HEK293T (cell line): ENCODE results near the gene IFIT3.

Experiments used
- CTCF ChIA-PET: fragments of 350-600 bp; formaldehyde crosslinking; extraction: SDS; loops from one replicate; lab custom pipeline; 2021; ENCODE audit warnings: antibody characterized with exemption, inconsistent platforms; lab: Yijun Ruan, JAX
- POLR2A ChIA-PET: fragments of 350-600 bp; formaldehyde crosslinking; extraction: SDS; loops from one replicate; lab custom pipeline; 2020; ENCODE audit warnings: antibody characterized with exemption, inconsistent platforms; lab: Yijun Ruan, JAX
- DNase-seq: peaks from one replicate; pipeline ENCODE4 v3.0.0; 2012; ENCODE audit warnings: mixed read lengths; ENCODE audit errors: extremely low spot score
- ARNT ChIP-seq: fragments of 450-650 bp; IDR thresholded peaks from 2 replicates; pipeline ENCODE4 v1.6.1; 2017; ENCODE audit warnings: mild to moderate bottlenecking
- BHLHE40 ChIP-seq: fragments of 450-650 bp; IDR thresholded peaks from 2 replicates; pipeline ENCODE4 v1.6.1; 2016; ENCODE audit warnings: mild to moderate bottlenecking, moderate library complexity, borderline replicate concordance
- CTBP1 ChIP-seq: fragments of 450-650 bp; IDR thresholded peaks from 2 replicates; pipeline ENCODE4 v1.6.1; 2016; ENCODE audit warnings: borderline replicate concordance
- ELF4 ChIP-seq: fragments of 450-650 bp; IDR thresholded peaks from 2 replicates; pipeline ENCODE4 v1.6.1; 2017; ENCODE audit warnings: antibody characterized with exemption
- FOXA1 ChIP-seq: fragments of 450-650 bp; IDR thresholded peaks from 2 replicates; pipeline ENCODE4 v1.6.1; 2016; ENCODE audit warnings: mild to moderate bottlenecking
- FOXK2 ChIP-seq: fragments of 450-650 bp; IDR thresholded peaks from 2 replicates; pipeline ENCODE4 v1.6.1; 2016; ENCODE audit warnings: mild to moderate bottlenecking
- FOXM1 ChIP-seq: fragments of 450-650 bp; IDR thresholded peaks from 2 replicates; pipeline ENCODE4 v1.6.1; 2017; ENCODE audit warnings: mild to moderate bottlenecking, borderline replicate concordance
- HDGF ChIP-seq: fragments of 450-650 bp; IDR thresholded peaks from 2 replicates; pipeline ENCODE4 v1.6.1; 2017; ENCODE audit warnings: antibody characterized with exemption, borderline replicate concordance
- L3MBTL2 ChIP-seq: fragments of 450-650 bp; conservative IDR thresholded peaks from 2 replicates; pipeline ENCODE4 v1.6.1; 2016; ENCODE audit warnings: mild to moderate bottlenecking
- LEF1 ChIP-seq: fragments of 450-650 bp; IDR thresholded peaks from 2 replicates; pipeline ENCODE4 v1.6.1; 2017; ENCODE audit warnings: mild to moderate bottlenecking, borderline replicate concordance
- NFRKB ChIP-seq: fragments of 450-650 bp; IDR thresholded peaks from 2 replicates; pipeline ENCODE4 v1.6.1; 2016; ENCODE audit warnings: mild to moderate bottlenecking, moderate library complexity
- SP1 ChIP-seq: fragments of 450-650 bp; IDR thresholded peaks from 2 replicates; pipeline ENCODE4 v1.6.1; 2017
- SUZ12 ChIP-seq: fragments of 450-650 bp; IDR thresholded peaks from 2 replicates; pipeline ENCODE4 v1.6.1; 2016; ENCODE audit warnings: mild to moderate bottlenecking
- TARDBP ChIP-seq: fragments of 450-650 bp; IDR thresholded peaks from 2 replicates; pipeline ENCODE4 v1.6.1; 2016
- ZNF384 ChIP-seq: fragments of 450-650 bp; IDR thresholded peaks from 2 replicates; pipeline ENCODE4 v1.6.1; 2016
- TF ChIP-seq, protein P1 (sequence below): fragments of 450-650 bp; IDR thresholded peaks from 2 replicates; pipeline ENCODE4 v1.6.1; 2016

IFIT3 gene

DNA sequence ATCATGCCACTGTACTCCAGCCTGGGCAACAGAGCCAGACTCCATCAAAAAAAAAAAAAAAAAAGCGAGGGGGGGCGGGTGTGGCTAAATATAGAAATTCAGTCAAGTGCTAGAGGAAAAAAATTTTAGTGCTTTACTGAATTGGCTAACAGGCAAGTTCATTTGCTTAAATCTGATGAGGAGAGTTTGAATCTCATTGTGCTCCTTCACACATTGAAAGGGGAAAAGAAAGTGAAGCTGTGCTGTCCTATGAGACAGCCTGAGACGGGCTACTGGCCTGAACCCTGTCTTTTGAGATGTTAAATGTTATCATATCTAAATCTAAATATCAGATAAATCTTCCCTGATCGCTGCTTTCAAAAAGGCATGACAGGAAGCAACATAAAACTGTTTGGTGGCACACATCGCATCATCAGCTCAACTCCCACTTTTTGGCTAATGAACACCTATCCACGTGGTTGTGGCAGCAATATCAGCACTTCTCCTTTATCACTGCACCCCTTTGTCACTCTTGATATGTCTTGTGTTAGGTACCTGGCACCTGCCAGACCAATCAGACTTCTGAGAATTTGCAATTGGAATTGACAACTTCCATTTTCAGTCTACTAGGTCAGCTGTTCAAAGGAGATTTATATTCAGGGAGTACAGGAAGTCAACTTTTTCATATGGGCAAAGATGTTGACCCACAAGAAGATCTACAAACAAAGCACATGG lies 36.1 kb downstream of the IFIT3 start:
- ChIA-PET CTCF (no interaction called here), POLR2A (no interaction called here)
- no peak for TF ChIP-seq CTBP1
- TF ChIP-seq FOXA1 = no peak
- TF ChIP-seq BHLHE40 = no peak
- no peak for TF ChIP-seq TARDBP
- no peak for TF ChIP-seq SUZ12
- no peak for TF ChIP-seq SP1
- TF ChIP-seq FOXK2 = no peak
- TF ChIP-seq ZNF384 = no peak
- TF ChIP-seq FOXM1 = no peak
- no peak for TF ChIP-seq HDGF
- TF ChIP-seq ELF4 = no peak
- TF ChIP-seq, protein P1, sequence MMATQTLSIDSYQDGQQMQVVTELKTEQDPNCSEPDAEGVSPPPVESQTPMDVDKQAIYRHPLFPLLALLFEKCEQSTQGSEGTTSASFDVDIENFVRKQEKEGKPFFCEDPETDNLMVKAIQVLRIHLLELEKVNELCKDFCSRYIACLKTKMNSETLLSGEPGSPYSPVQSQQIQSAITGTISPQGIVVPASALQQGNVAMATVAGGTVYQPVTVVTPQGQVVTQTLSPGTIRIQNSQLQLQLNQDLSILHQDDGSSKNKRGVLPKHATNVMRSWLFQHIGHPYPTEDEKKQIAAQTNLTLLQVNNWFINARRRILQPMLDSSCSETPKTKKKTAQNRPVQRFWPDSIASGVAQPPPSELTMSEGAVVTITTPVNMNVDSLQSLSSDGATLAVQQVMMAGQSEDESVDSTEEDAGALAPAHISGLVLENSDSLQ = no peak
- DNase-seq = no peak

DNA sequence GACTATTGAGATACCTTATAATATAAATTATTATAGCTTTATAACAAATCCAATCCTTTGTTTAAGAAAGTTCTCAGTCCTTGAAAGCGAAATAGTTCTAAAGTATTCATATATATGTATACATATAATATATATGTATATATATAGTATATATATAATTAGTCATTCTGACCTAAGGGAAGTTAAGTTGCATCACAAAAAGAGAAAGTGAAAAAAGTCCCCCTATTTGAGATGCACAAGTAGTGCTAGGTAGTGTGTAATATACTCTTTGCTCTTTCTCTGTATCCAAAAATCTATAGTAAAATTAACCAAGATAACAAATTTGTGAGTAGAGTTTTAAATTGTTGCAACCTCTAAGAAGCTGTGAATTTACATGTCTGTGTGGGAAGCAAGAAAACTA lies 36.7 kb downstream of the IFIT3 start:
- no peak for DNase-seq
- ChIA-PET POLR2A (no interaction called here), CTCF (no interaction called here)
- TF ChIP-seq FOXK2 (no peak), SUZ12 (no peak), TARDBP (no peak), ELF4 (no peak), FOXA1 (no peak), ZNF384 (no peak), LEF1 (no peak), NFRKB (no peak)
- TF ChIP-seq, protein P1 = no peak

DNA sequence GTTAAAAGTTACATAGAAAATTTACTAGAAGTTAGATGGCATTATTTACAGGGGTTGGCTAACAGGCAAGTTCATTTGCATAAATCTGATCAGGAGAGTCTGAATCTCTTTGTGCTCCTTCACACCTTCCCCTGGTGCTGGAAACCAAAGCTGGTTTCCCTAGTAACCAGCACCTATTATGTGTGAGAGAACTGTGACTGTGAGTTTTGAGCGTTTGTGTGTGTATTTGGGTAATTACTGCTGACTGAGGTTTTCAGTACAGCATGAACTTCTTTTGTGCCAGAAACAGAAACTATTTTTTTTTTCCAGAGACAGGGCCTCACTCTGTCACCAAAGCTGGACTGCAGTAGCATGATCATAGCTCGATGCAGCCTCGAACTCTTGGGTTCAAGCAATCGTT lies 39.7 kb downstream of the IFIT3 start:
- ChIA-PET CTCF (no interaction called here), POLR2A (no interaction called here)
- TF ChIP-seq NFRKB = no peak
- no peak for TF ChIP-seq FOXK2
- no peak for TF ChIP-seq HDGF
- TF ChIP-seq TARDBP = no peak
- no peak for TF ChIP-seq SUZ12
- TF ChIP-seq ARNT = no peak
- no peak for TF ChIP-seq FOXA1
- TF ChIP-seq SP1 = no peak
- no peak for TF ChIP-seq L3MBTL2
- TF ChIP-seq, protein P1 = no peak
- no peak for TF ChIP-seq FOXM1
- no peak for TF ChIP-seq LEF1
- no peak for TF ChIP-seq ELF4
- TF ChIP-seq BHLHE40 = no peak
- no peak for TF ChIP-seq CTBP1
- no peak for TF ChIP-seq ZNF384
- no peak for DNase-seq

DNA sequence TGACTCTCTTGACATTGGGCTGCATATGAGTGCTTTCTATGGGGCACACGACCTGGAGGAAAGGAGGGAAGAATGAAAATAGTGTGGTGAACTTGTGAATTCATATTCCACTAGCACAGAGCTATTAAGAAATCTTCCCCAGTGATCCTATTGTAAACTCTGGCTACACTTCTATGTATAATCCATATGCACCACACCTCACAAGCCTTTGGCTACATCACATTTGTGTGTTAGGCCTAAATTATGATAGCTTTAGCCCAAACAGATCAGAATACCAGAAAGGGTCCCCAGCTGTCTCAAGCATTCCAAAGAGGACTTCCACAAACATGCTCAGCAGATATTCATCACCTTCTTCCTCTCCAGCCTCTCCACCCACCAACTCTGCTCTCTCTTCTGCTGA lies 40.3 kb downstream of the IFIT3 start:
- CTCF ChIA-PET = no interaction called here
- DNase-seq = no peak
- POLR2A ChIA-PET = no interaction called here
- TF ChIP-seq ELF4 = no peak
- TF ChIP-seq FOXK2 = no peak
- no peak for TF ChIP-seq SUZ12
- TF ChIP-seq, protein P1 = no peak
- no peak for TF ChIP-seq FOXM1
- TF ChIP-seq L3MBTL2 = no peak
- no peak for TF ChIP-seq CTBP1
- no peak for TF ChIP-seq TARDBP
- no peak for TF ChIP-seq ARNT
- TF ChIP-seq ZNF384 = no peak
- no peak for TF ChIP-seq FOXA1
- no peak for TF ChIP-seq SP1
- TF ChIP-seq HDGF = no peak
- no peak for TF ChIP-seq LEF1

DNA sequence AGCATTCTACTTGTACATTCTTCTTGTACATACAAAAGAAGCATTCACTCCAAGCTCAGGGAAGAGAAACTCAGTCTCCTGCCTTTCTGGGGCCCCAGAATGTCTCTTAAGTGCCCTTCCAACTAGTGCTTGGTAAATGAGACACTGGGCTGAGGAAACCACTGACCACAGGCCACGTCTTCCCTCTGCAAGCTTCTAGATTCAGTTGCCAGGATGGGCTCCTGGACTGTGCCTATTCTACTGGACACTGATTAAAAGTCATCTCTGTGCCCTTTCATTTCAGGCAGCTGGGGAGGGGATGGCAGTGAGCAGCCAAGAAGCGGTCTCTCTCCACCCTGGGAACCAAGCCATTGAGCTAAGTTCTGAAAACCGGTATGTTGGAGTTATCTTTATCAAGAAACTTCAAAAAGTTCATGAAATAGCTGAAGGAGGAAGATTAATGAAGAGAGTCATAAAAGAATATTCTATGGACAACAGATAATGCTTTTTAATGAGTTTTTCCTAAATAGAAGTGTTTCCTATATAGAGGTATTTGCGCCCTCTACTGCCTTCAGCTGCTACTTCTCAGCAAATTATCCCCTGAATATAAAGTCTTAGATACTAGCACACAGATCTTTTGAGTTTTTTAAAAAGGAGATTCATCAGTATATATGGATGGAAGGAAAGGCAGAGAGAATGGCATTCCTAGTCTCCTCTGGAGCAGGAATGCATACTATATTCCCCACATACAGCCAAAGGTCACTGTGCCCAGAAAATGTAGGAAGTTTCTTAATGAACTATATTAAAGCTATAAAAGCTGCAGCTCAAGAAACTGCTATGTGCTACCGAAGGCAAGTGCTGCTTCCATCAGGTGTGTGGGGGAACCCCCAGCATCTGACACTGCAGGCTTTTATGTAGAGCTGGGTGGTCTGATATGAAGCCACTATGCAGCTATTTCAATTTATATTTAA lies 41.6 kb downstream of the IFIT3 start:
- DNase-seq = no peak
- POLR2A ChIA-PET = no interaction called here
- TF ChIP-seq ZNF384 (no peak), ARNT (no peak), FOXK2 (no peak), ELF4 (no peak)
- TF ChIP-seq, protein P1 = no peak
- CTCF ChIA-PET = interaction anchor here (0.6 to 1.3 kb wide), 4 partner anchors 9 to 1596 kb away, joined by 3 to 4 read pairs (median 3); no protein-coding TSS in a partner anchor
